Calu3 (cell line): Measurements from ENCODE around the gene NRCAM. TPM values are rescaled to one million over a fixed set of nuclear protein-coding genes. Genes with fewer than 3 reads are reported as not detected.

Experiments used
- BruUV-seq: library from RNA; stranded (reverse); fragments of 400-500 nt; replicated peaks from 2 replicates; lab custom pipeline; 2021; lab: Mats Ljungman, UMichigan
- CTCF ChIA-PET: fragments of 300-600 bp; sonication (Branson Sonifier 250); formaldehyde crosslinking; loops from one replicate; lab custom pipeline; 2022; ENCODE audit warnings: antibody characterized with exemption; lab: Charles Lee
- DNase-seq: peaks from one replicate; pipeline ENCODE4 v3.0.0; 2022
- H3K27ac Mint-ChIP-seq: one replicate; pipeline ENCODE4 v1.8.0; 2022; ENCODE audit warnings: mixed read lengths; ENCODE audit not compliant: unreplicated experiment
- H3K27me3 Mint-ChIP-seq: one replicate; pipeline ENCODE4 v1.8.0; 2022; ENCODE audit warnings: mixed read lengths; ENCODE audit not compliant: unreplicated experiment
- H3K36me3 Mint-ChIP-seq: one replicate; pipeline ENCODE4 v1.8.0; 2022; ENCODE audit warnings: mild to moderate bottlenecking, moderate library complexity, mixed read lengths; ENCODE audit not compliant: insufficient read depth, unreplicated experiment
- H3K4me1 Mint-ChIP-seq: one replicate; pipeline ENCODE4 v1.8.0; 2022; ENCODE audit warnings: mild to moderate bottlenecking, low read depth, mixed read lengths; ENCODE audit not compliant: unreplicated experiment
- H3K4me3 Mint-ChIP-seq: one replicate; pipeline ENCODE4 v1.8.0; 2022; ENCODE audit warnings: mild to moderate bottlenecking, low read depth, moderate library complexity, mixed read lengths; ENCODE audit not compliant: unreplicated experiment
- H3K9me3 Mint-ChIP-seq: one replicate; pipeline ENCODE4 v1.8.0; 2022; ENCODE audit warnings: low read depth, mixed read lengths; ENCODE audit not compliant: unreplicated experiment
- CTCF ChIP-seq: fragments of 200-600 bp; IDR thresholded peaks from one replicate; pipeline ENCODE4 v1.8.0; 2022; ENCODE audit warnings: antibody characterized with exemption; ENCODE audit not compliant: unreplicated experiment
- intact Hi-C: fragments of 100-400 bp; cut with micrococcal nuclease; formaldehyde crosslinking; loops from one replicate; pipeline ENCODE4 v1.10.0; 2022; ENCODE audit not compliant: unreplicated experiment
- total RNA-seq: library from RNA; stranded (reverse); gene quantifications from 2 replicates; pipeline ENCODE4 v1.2.3, GENCODE V29; 2022

Gene NRCAM
- total RNA-seq, 1 experiment from 2014 or later = 15.0 TPM

GRCh38 chr7:108332937-108333336 lies 123.3 kb downstream of the NRCAM start:
- BruUV-seq = no TSS peak
- TF ChIP-seq CTCF = no peak
- intact Hi-C loops = no loop called here
- Mint-ChIP-seq H3K4me1 (peaks cover 8% of the 10 kb centered on the region), H3K4me3 (no peak overlapping the region), H3K27me3 (no peaks in the 10 kb centered on the region), H3K9me3 (no peaks in the 10 kb centered on the region), H3K36me3 (no peaks in the 10 kb centered on the region), H3K27ac (no peak overlapping the region)
- CTCF ChIA-PET = no interaction called here
- no peak for DNase-seq

- Mint-ChIP-seq H3K4me3 (no peak overlapping the region), H3K4me1 (peaks cover 8% of the 10 kb centered on the region), H3K27ac (no peak overlapping the region), H3K9me3 (no peaks in the 10 kb centered on the region), H3K27me3 (no peaks in the 10 kb centered on the region), H3K36me3 (no peaks in the 10 kb centered on the region)
- CTCF ChIA-PET = no interaction called here
- no peak for DNase-seq
- no peak for TF ChIP-seq CTCF
- intact Hi-C loops = no loop called here
- BruUV-seq = no TSS peak
Measured at GRCh38 chr7:108331971-108332370, 124.3 kb downstream of the NRCAM start.

GRCh38 chr7:108330227-108330626 lies 126.0 kb downstream of the NRCAM start:
- Mint-ChIP-seq H3K4me3 (no peak overlapping the region), H3K9me3 (no peaks in the 10 kb centered on the region), H3K27me3 (no peaks in the 10 kb centered on the region), H3K4me1 (no peaks in the 10 kb centered on the region), H3K36me3 (no peaks in the 10 kb centered on the region), H3K27ac (no peak overlapping the region)
- CTCF ChIA-PET = no interaction called here
- BruUV-seq = no TSS peak
- DNase-seq = no peak
- intact Hi-C loops = no loop called here
- TF ChIP-seq CTCF = no peak

GRCh38 chr7:108329514-108329913 lies 126.7 kb downstream of the NRCAM start:
- no peaks in the 10 kb centered on the region for H3K27me3 Mint-ChIP-seq
- no peaks in the 10 kb centered on the region for H3K9me3 Mint-ChIP-seq
- no TSS peak for BruUV-seq
- no peak for DNase-seq
- no peak for TF ChIP-seq CTCF
- intact Hi-C loops = no loop called here
- H3K4me1 Mint-ChIP-seq = no peaks in the 10 kb centered on the region
- H3K36me3 Mint-ChIP-seq = no peaks in the 10 kb centered on the region
- H3K4me3 Mint-ChIP-seq = no peak overlapping the region
- CTCF ChIA-PET = no interaction called here
- no peak overlapping the region for H3K27ac Mint-ChIP-seq
